Mucosa of descending colon (tissue), 3 donors: ENCODE results near the gene LIPT1. TPM values are rescaled to one million over a fixed set of nuclear protein-coding genes. Genes with fewer than 3 reads are reported as not detected.

Source experiments
- ATAC-seq: fragments of 200-7000 bp; cut with Tn5 transposase; one replicate; pipeline ENCODE4 v1.9.1; 2020; ENCODE audit warnings: mild to moderate bottlenecking, moderate library complexity
- DNase-seq, 3 donors: peaks; one replicate each; pipeline ENCODE4 v3.0.0-alpha.2; 2020
- H3K36me3 ChIP-seq: fragments of 200-600 bp; one replicate; pipeline ENCODE4 v1.8.0; 2021; ENCODE audit warnings: low read depth, mild to moderate bottlenecking
- H3K4me1 ChIP-seq: fragments of 200-600 bp; one replicate; pipeline ENCODE4 v1.8.0; 2021; ENCODE audit warnings: low read depth, mild to moderate bottlenecking
- H3K4me3 ChIP-seq: fragments of 200-600 bp; one replicate; pipeline ENCODE4 v1.8.0; 2021; ENCODE audit warnings: mild to moderate bottlenecking
- H3K9me3 ChIP-seq: fragments of 200-600 bp; one replicate; pipeline ENCODE4 v1.8.0; 2021; ENCODE audit warnings: mild to moderate bottlenecking
- intact Hi-C, 2 donors: fragments of 100-400 bp; cut with DNase I in 1 of 2; cut with micrococcal nuclease in 1 of 2; formaldehyde crosslinking; loops; one replicate each; pipeline versions ENCODE4 v1.11.0 to v1.11.1; 2022; cut with DNase I, micrococcal nuclease
- total RNA-seq, 3 donors: library from RNA; stranded (reverse); fragmentation: NEBNext Ultra II Directional in 2 of 3; extraction: Animal tissue kit (Norgen Biotek cat#: 25700) in 2 of 3; gene quantifications; one replicate each; pipeline versions ENCODE4 v1.2.1 to v1.2.4, GENCODE V29; 2021 to 2023
- TF ChIP-seq, protein P1 (sequence below): fragments of 200-600 bp; IDR thresholded peaks from one replicate; pipeline ENCODE4 v1.8.0; 2022; ENCODE audit warnings: antibody characterized with exemption, mild to moderate bottlenecking
- donor health status: DM: no; HTN: no; CAD: no; lungs with moderate emphysema.
- donor health status: DM: no; HTN: no; CAD: no.
- donor health status: DM: no; HTN: yes; CAD: no.

Gene LIPT1
- total RNA-seq, 3 donors from 2014 or later = 7.0 to 8.4 (median 7.0) TPM

DNA sequence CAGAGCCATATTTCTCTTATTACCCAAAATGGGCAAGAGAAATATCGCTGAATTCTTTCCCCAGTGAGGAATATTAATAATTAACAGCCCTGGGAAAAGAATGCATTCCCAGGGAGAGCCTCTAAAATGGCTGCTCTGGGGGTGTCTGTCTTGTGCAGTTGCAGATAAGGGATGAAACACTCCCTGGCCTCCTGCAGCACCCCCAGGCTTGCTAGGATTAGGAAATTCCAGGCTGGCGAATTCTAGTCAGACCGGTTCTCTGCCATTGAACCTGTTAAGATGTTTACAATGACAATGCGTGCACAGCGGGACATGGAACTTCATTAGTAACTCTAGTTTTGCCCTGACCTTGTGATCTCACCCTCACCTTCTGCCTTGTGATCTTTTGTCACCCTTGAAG is 50.7 kb downstream of the LIPT1 start:
- H3K9me3 ChIP-seq = peaks cover 10% of the 10 kb centered on the region
- TF ChIP-seq, protein P1, sequence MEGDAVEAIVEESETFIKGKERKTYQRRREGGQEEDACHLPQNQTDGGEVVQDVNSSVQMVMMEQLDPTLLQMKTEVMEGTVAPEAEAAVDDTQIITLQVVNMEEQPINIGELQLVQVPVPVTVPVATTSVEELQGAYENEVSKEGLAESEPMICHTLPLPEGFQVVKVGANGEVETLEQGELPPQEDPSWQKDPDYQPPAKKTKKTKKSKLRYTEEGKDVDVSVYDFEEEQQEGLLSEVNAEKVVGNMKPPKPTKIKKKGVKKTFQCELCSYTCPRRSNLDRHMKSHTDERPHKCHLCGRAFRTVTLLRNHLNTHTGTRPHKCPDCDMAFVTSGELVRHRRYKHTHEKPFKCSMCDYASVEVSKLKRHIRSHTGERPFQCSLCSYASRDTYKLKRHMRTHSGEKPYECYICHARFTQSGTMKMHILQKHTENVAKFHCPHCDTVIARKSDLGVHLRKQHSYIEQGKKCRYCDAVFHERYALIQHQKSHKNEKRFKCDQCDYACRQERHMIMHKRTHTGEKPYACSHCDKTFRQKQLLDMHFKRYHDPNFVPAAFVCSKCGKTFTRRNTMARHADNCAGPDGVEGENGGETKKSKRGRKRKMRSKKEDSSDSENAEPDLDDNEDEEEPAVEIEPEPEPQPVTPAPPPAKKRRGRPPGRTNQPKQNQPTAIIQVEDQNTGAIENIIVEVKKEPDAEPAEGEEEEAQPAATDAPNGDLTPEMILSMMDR = no peak
- no peak overlapping the region for H3K4me3 ChIP-seq
- no peaks in the 10 kb centered on the region for H3K4me1 ChIP-seq
- intact Hi-C loops = no loop called here
- no peak for DNase-seq
- no peak for ATAC-seq
- H3K36me3 ChIP-seq = no peaks in the 10 kb centered on the region

Other genes starting within 250 kb of the LIPT1 start
- gene CRACDL, start 218.7 kb upstream of the LIPT1 start, total RNA-seq = 10 to 100 TPM in 2 of 3 donors, 1 to 10 TPM in 1; 8.0 to 18.1 (median 17.8) TPM
- gene C2orf15, start 13.3 kb upstream of the LIPT1 start, total RNA-seq = 1 to 10 TPM; 1.3 to 3.6 (median 3.5) TPM
- 1 to 10 TPM; 6.6 to 8.8 (median 7.8) TPM for gene TSGA10, start within 50 bp of the LIPT1 start, total RNA-seq
- gene MITD1, start 26.1 kb downstream of the LIPT1 start, total RNA-seq = 10 to 100 TPM; 21.7 to 24.3 (median 22.0) TPM
- gene MRPL30, start 26.2 kb downstream of the LIPT1 start, total RNA-seq = 10 to 100 TPM; 22.5 to 23.2 (median 23.0) TPM
- not detected for gene LYG2, start 100.7 kb downstream of the LIPT1 start, total RNA-seq
- 1 to 10 TPM in 2 of 3 donors, not detected in 1; 1.5 to 1.6 TPM for gene LYG1, start 146.2 kb downstream of the LIPT1 start, total RNA-seq
- gene TXNDC9, start 181.4 kb downstream of the LIPT1 start, total RNA-seq = 10 to 100 TPM; 21.5 to 26.5 (median 25.2) TPM
- 10 to 100 TPM; 23.5 to 47.3 (median 30.1) TPM for gene EIF5B, start 182.4 kb downstream of the LIPT1 start, total RNA-seq